CD4-positive, alpha-beta T cell treated with Interleukin-4 for 1 hour (primary cell): Measurements from ENCODE around the gene NKD2.

Experiments used
- DNase-seq, 2 donors: peaks; one replicate each; pipeline ENCODE4 v3.0.0-alpha.2; 2020 to 2022

Gene NKD2

GRCh38 chr5:1047332-1047965 is 38.8 kb downstream of the NKD2 start:
- no peak for DNase-seq

- DNase-seq, result no peak
Observed at GRCh38 chr5:1048162-1048721, 39.6 kb downstream of the NKD2 start.

GRCh38 chr5:1048861-1049838 is 40.5 kb downstream of the NKD2 start:
- DNase-seq, result no peak

- DNase-seq, result no peak
Observed at GRCh38 chr5:1050423-1051365, 42.1 kb downstream of the NKD2 start.

GRCh38 chr5:1051366-1051720 is 42.7 kb downstream of the NKD2 start:
- no peak for DNase-seq

GRCh38 chr5:1052076-1052475 is 43.5 kb downstream of the NKD2 start:
- no peak for DNase-seq

GRCh38 chr5:1052641-1053390 is 44.2 kb downstream of the NKD2 start:
- no peak for DNase-seq

GRCh38 chr5:1053391-1054017 is 44.9 kb downstream of the NKD2 start:
- DNase-seq, result no peak

GRCh38 chr5:1054018-1054798 is 45.6 kb downstream of the NKD2 start:
- DNase-seq, result no peak

GRCh38 chr5:1054799-1055775 is 46.5 kb downstream of the NKD2 start:
- no peak for DNase-seq

- DNase-seq, result no peak
Observed at GRCh38 chr5:1055896-1056610, 47.5 kb downstream of the NKD2 start.

GRCh38 chr5:1056611-1057484 is 48.2 kb downstream of the NKD2 start:
- no peak for DNase-seq

GRCh38 chr5:1057485-1058082 is 49.0 kb downstream of the NKD2 start:
- DNase-seq, result no peak

GRCh38 chr5:1058083-1058945 is 49.7 kb downstream of the NKD2 start:
- no peak for DNase-seq

- DNase-seq, result no peak
Observed at GRCh38 chr5:1058988-1059883, 50.6 kb downstream of the NKD2 start.
